ENCODE results near the gene ATXN7L1.

Gene ATXN7L1

DNA sequence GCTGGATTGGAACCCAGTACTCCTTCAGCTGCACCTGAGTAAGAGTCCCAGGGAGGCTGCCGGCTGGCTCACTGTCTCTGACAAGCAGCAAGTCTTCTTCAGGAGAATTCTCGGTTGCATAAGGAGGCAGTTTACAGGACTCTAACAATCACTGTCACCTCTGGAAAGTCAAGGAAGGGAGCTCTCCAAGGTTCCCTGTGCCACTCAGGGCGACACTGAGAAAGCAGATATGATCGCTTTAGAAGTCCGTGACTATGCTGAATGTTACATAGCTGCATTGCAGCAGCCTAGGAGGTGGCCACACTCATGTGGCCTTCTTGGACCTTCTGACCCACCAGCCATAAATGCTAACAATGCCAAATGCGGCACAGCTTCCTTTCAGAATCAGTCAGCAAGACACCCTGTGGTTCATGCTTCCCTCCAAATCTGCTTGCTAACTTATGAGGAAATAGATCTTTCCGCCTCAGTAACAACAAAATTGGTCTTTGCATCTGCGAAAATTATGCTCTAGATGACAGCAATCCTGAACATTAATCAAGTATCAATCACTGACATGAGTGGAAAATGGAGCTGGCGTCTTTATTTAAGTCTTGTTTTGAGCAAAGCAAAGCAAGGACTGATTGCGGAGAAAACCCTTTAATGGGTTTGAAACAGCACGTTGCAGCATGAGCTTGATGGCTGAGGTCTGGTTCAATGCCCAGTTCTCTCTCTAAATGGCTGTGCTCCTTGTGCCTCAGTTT lies 132.9 kb downstream of the ATXN7L1 start:
- no peak for DNase-seq (ENCODE audit: insufficient read length)
- FAIRE-seq = no peak
- no peak for TF ChIP-seq POLR2A (IDR thresholded peaks at IDR 0.05; ENCODE audit: low read depth, low read length)
- TF ChIP-seq TAF1 (IDR thresholded peaks at IDR 0.05; ENCODE audit: borderline replicate concordance, low read depth, low read length) = no peak
- no peak for TF ChIP-seq POLR2AphosphoS5 (IDR thresholded peaks at IDR 0.05; ENCODE audit: low read depth, low read length)

- TF ChIP-seq TAF1 (IDR thresholded peaks at IDR 0.05; ENCODE audit: borderline replicate concordance, low read depth, low read length) = no peak
- TF ChIP-seq POLR2AphosphoS5 (IDR thresholded peaks at IDR 0.05; ENCODE audit: low read depth, low read length) = no peak
- TF ChIP-seq POLR2A (IDR thresholded peaks at IDR 0.05; ENCODE audit: low read depth, low read length) = no peak
These were observed 133.6 kb downstream of the ATXN7L1 start for GRCh38 chr7:105742787-105743186.

GRCh38 chr7:105741982-105742381 lies 134.4 kb downstream of the ATXN7L1 start:
- DNase-seq (ENCODE audit: insufficient read length) (no peak), FAIRE-seq (no peak)
- TF ChIP-seq TAF1 (IDR thresholded peaks at IDR 0.05; ENCODE audit: borderline replicate concordance, low read depth, low read length) (no peak), POLR2A (IDR thresholded peaks at IDR 0.05; ENCODE audit: low read depth, low read length) (no peak), POLR2AphosphoS5 (IDR thresholded peaks at IDR 0.05; ENCODE audit: low read depth, low read length) (no peak)

More at GRCh38 chr7:105742787-105743186, 133.6 kb downstream of the ATXN7L1 start:
- FAIRE-seq (no peak), DNase-seq (ENCODE audit: insufficient read length) (no peak)

GRCh38 chr7:105738133-105738532 lies 138.3 kb downstream of the ATXN7L1 start:
- DNase-seq (ENCODE audit: insufficient read length) = no peak
- TF ChIP-seq POLR2A (IDR thresholded peaks at IDR 0.05; ENCODE audit: low read depth, low read length) (no peak), TAF1 (IDR thresholded peaks at IDR 0.05; ENCODE audit: borderline replicate concordance, low read depth, low read length) (no peak), POLR2AphosphoS5 (IDR thresholded peaks at IDR 0.05; ENCODE audit: low read depth, low read length) (no peak)
- no peak for FAIRE-seq

DNA sequence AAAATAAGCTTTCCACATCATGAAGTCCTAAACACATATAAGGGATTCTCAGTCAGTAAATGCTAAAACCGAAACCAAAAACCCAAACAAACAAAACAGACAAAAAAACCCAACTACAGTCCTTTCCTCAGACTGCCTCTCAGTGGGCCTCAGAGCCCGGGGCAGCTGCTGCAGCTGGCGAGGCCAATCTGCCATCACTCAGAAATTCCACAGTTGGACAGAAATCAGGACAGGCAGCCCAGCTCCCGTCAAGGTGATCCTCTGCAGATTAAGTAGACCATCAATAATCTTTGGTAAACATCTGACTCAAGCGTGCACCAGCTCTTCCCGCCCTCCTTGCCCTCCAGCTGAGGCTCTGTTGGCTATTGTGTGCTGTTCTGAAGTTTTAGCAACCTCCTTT lies 142.2 kb downstream of the ATXN7L1 start:
- FAIRE-seq (no peak), DNase-seq (ENCODE audit: insufficient read length) (no peak)
- TF ChIP-seq POLR2A (IDR thresholded peaks at IDR 0.05; ENCODE audit: low read depth, low read length) (no peak), TAF1 (IDR thresholded peaks at IDR 0.05; ENCODE audit: borderline replicate concordance, low read depth, low read length) (no peak), POLR2AphosphoS5 (IDR thresholded peaks at IDR 0.05; ENCODE audit: low read depth, low read length) (no peak)

GRCh38 chr7:105731042-105731441 lies 145.4 kb downstream of the ATXN7L1 start:
- TF ChIP-seq POLR2A (IDR thresholded peaks at IDR 0.05; ENCODE audit: low read depth, low read length) = no peak
- DNase-seq (ENCODE audit: insufficient read length) = no peak
- FAIRE-seq = no peak

- DNase-seq (ENCODE audit: insufficient read length) (no peak), FAIRE-seq (no peak)
- TF ChIP-seq POLR2AphosphoS5 (IDR thresholded peaks at IDR 0.05; ENCODE audit: low read depth, low read length) (no peak), POLR2A (IDR thresholded peaks at IDR 0.05; ENCODE audit: low read depth, low read length) (no peak), TAF1 (IDR thresholded peaks at IDR 0.05; ENCODE audit: borderline replicate concordance, low read depth, low read length) (no peak)
These were observed 148.4 kb downstream of the ATXN7L1 start for GRCh38 chr7:105728028-105728427.

DNA sequence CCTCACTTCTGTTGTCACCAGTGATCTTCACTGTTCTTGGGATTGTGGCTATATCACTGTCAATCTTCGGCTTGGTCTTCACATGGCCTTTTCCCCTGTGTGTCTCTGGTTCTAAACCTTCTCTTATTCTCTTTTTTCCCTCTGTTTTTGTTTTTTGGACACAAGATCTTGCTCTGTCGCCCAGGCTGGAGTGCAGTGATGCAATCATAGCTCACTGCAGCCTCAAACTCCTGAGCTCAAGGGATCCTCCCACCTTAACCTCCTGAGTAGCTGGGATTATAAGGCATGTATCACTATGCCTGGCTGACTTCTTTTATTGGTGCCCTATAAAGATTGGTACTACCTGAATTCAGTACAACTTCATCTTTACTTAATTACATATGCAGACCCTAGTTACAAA lies 151.7 kb downstream of the ATXN7L1 start:
- DNase-seq (ENCODE audit: insufficient read length) = no peak
- TF ChIP-seq POLR2AphosphoS5 (IDR thresholded peaks at IDR 0.05; ENCODE audit: low read depth, low read length) (no peak), TAF1 (IDR thresholded peaks at IDR 0.05; ENCODE audit: borderline replicate concordance, low read depth, low read length) (no peak), POLR2A (IDR thresholded peaks at IDR 0.05; ENCODE audit: low read depth, low read length) (no peak)
- no peak for FAIRE-seq

GRCh38 chr7:105723572-105723971 lies 152.8 kb downstream of the ATXN7L1 start:
- FAIRE-seq (no peak), DNase-seq (ENCODE audit: insufficient read length) (no peak)
- TF ChIP-seq TAF1 (IDR thresholded peaks at IDR 0.05; ENCODE audit: borderline replicate concordance, low read depth, low read length) (no peak), POLR2AphosphoS5 (IDR thresholded peaks at IDR 0.05; ENCODE audit: low read depth, low read length) (no peak), POLR2A (IDR thresholded peaks at IDR 0.05; ENCODE audit: low read depth, low read length) (no peak)

DNA sequence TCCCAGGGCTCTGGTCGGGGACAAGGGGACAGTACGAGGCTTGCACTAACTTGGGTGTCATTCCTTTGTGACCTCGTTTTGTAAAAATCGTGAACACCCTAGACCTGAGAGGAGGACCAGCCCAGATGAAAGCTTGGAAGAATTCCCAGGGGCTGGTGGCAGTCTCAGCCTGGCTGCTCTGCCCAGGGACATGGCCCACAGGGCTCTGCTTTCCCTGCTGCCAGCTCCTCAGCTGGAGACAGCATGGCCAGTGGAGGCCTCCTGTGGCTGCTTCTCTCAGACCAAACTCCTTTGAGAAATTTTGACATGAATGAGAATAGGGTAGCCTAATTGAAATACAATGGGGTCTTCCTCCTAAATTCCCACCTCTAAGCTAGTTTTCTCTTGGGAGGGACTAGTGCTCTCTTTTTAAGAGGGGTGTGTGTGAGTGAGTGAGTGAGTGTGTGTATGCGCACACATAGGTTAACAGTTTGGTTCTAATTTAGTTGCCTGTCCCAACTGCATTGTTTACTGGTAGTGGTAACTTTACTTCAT lies 154.8 kb downstream of the ATXN7L1 start:
- FAIRE-seq = no peak
- TF ChIP-seq POLR2A (IDR thresholded peaks at IDR 0.05; ENCODE audit: low read depth, low read length) (no peak), POLR2AphosphoS5 (IDR thresholded peaks at IDR 0.05; ENCODE audit: low read depth, low read length) (no peak), TAF1 (IDR thresholded peaks at IDR 0.05; ENCODE audit: borderline replicate concordance, low read depth, low read length) (no peak)

GRCh38 chr7:105719919-105720318 lies 156.5 kb downstream of the ATXN7L1 start:
- FAIRE-seq = no peak
- TF ChIP-seq TAF1 (IDR thresholded peaks at IDR 0.05; ENCODE audit: borderline replicate concordance, low read depth, low read length) = no peak
- DNase-seq (ENCODE audit: insufficient read length) = no peak

More for the DNA sequence above, 154.8 kb downstream of the ATXN7L1 start:
- DNase-seq (ENCODE audit: insufficient read length) = no peak

DNA sequence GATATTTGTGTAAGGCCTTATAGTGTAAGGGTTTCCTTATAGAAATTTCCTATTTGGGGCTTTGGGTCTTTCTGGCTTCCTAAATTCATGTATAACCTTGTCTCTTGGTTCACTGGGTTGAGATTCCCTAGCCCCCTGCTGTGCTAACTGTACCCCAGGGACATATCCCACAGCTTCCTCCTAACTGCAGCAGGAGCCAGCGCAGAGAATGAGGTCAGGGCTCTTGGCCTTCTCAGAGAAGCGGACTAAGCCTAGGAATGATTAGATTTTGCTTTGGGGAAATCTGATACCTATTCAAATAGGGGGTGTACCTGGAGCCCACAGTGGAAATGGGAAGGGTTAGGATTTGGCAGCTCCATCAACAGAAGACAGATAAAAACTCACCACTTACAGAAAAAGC lies 157.0 kb downstream of the ATXN7L1 start:
- FAIRE-seq = no peak
- DNase-seq (ENCODE audit: insufficient read length) = no peak

More for the DNA sequence above, 157.0 kb downstream of the ATXN7L1 start:
- TF ChIP-seq POLR2AphosphoS5 (IDR thresholded peaks at IDR 0.05; ENCODE audit: low read depth, low read length) (no peak), TAF1 (IDR thresholded peaks at IDR 0.05; ENCODE audit: borderline replicate concordance, low read depth, low read length) (no peak), POLR2A (IDR thresholded peaks at IDR 0.05; ENCODE audit: low read depth, low read length) (no peak)
